LNCaP clone FGC (cell line): Measurements from ENCODE around the gene LRRC27.

Source experiments
- DNase-seq: peaks from one replicate; pipeline ENCODE4 v3.0.0-alpha.2; 2011; ENCODE audit warnings: low read depth
- H3K4me3 ChIP-seq: 2 replicates; pipeline ENCODE4 v1.5.1; 2011; ENCODE audit warnings: mild to moderate bottlenecking, low read depth, low read length, control low read depth
- CTCF ChIP-seq: IDR thresholded peaks from 2 replicates; pipeline ENCODE4 v1.5.1; 2012; ENCODE audit warnings: mild to moderate bottlenecking; ENCODE audit not compliant: control insufficient read depth, insufficient read depth; ENCODE audit errors: extremely low read depth

LRRC27 gene

GRCh38 chr10:132400547-132401151 lies 68.7 kb downstream of the LRRC27 start:
- DNase-seq: no peak
- H3K4me3 ChIP-seq: no peak overlapping the region
- TF ChIP-seq CTCF: no peak

GRCh38 chr10:132401401-132402118 lies 69.6 kb downstream of the LRRC27 start:
- H3K4me3 ChIP-seq: no peak overlapping the region
- DNase-seq: no peak
- no peak for TF ChIP-seq CTCF

- H3K4me3 ChIP-seq: no peak overlapping the region
- no peak for DNase-seq
- TF ChIP-seq CTCF: no peak
These were observed 70.8 kb downstream of the LRRC27 start for GRCh38 chr10:132402781-132403241.

- DNase-seq: no peak
- no peak for TF ChIP-seq CTCF
- H3K4me3 ChIP-seq: no peak overlapping the region
These were observed 71.6 kb downstream of the LRRC27 start for GRCh38 chr10:132403511-132404168.

- H3K4me3 ChIP-seq: no peak overlapping the region
- no peak for TF ChIP-seq CTCF
- no peak for DNase-seq
These were observed 72.3 kb downstream of the LRRC27 start for GRCh38 chr10:132404169-132404880.

- no peak for TF ChIP-seq CTCF
- DNase-seq: no peak
- H3K4me3 ChIP-seq: no peak overlapping the region
These were observed 73.0 kb downstream of the LRRC27 start for GRCh38 chr10:132404911-132405462.
